IPS-NIHi7 (cell line): Measurements from ENCODE around the gene IQGAP1.
A peak's percentile ranks its signal among the peaks of the same experiment; 100 is the strongest.
"Not testable (repeated sequence)": the region's sequence is repeated elsewhere in the genome, so short reads cannot be mapped to it uniquely, and the experiment has no call there.

Source experiments
- DNase-seq: peaks from one replicate; pipeline ENCODE4 v3.0.0; 2012; ENCODE audit warnings: mixed read lengths; ENCODE audit errors: extremely low spot score

The IQGAP1 gene

DNA sequence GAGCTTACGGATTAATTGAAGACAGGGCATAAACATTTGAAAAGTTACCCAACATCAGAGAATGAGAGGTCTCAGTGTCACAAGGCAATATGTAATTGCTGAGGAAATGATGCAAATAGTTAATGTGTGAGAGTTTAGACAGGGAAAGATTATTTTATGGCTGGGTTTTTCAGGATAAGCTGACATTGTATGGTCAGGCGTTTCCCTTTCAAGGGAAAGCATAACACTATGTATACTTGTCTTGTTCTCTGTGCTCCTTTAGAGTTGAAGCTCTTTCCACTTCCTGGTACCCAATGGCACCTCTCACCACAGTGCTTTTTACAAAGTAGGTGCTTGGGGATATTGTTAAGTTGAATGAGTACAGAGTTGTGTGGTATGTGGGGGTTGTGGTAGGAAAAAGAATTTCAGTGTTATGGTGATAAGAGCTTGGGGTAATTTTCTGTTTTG lies 19.9 kb downstream of the IQGAP1 start:
- no peak for DNase-seq

DNA sequence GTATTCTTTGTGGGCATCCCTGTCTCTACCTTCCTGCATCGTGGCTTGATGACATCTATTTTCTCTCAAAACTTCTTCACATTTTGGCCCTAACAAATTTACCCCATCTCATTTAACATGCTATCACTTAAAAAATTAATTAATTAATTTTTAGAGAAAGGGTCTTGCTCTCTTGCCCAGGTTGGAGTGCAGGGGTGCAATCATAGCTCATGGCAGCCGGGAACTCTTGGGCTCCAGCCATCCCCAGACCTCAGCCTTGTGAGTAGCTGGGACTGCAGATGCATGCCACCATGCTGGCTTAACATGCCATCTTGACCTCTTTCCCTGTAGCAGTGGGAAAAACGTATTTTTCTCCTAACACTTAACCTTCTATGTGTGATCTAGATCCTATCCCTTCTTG lies 20.6 kb downstream of the IQGAP1 start:
- no peak for DNase-seq

DNA sequence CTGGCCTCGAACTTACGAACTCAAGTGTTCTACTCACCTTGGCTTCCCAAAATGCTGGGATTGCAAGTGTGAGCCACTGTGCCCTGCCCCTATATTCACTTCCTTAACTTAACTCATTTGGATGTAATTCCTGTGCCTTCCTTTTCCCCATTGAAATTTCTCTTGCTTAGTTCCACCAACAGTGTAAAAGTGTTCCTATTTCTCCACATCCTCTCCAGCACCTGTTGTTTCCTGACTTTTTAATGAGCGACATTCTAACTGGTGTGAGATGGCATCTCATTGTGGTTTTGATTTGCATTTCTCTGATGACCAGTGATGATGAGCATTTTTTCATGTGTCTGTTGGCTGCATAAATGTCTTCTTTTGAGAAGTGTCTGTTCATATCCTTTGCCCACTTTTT lies 21.5 kb downstream of the IQGAP1 start:
- DNase-seq, result not testable (repeated sequence)

DNA sequence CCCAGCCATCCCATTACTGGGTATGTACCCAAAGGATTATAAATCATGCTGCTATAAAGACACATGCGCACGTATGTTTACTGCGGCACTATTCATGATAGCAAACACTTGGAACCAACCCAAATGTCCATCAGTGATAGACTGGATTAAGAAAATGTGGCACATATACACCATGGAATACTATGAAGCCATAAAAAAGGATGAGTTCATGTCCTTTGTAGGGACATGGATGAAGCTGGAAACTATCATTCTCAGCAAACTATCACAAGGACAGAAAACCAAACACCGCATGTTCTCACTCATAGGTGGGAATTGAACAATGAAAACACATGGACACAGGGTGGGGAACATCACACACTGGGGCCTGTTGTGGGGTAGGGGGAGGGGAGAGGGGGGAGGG lies 22.3 kb downstream of the IQGAP1 start:
- not testable (repeated sequence) for DNase-seq

DNA sequence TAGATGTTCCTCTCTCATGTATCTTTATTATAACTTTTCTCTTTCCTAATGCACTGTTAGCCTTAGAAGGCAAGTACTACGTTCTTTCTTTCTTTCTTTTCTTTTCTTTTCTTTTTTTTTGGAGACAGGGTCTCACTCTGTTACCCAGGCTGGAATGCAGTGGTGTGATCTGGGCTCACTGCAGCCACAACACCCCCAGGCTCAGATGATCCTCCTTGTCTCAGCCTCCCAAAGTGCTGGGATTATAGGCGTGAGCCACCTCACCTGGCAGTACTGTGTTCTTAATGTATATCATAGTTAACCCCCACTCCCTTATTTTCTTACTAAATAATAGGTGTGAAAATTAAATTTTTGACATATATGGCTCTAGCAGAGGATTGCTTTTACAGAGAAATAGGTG lies 23.1 kb downstream of the IQGAP1 start:
- no peak for DNase-seq

DNA sequence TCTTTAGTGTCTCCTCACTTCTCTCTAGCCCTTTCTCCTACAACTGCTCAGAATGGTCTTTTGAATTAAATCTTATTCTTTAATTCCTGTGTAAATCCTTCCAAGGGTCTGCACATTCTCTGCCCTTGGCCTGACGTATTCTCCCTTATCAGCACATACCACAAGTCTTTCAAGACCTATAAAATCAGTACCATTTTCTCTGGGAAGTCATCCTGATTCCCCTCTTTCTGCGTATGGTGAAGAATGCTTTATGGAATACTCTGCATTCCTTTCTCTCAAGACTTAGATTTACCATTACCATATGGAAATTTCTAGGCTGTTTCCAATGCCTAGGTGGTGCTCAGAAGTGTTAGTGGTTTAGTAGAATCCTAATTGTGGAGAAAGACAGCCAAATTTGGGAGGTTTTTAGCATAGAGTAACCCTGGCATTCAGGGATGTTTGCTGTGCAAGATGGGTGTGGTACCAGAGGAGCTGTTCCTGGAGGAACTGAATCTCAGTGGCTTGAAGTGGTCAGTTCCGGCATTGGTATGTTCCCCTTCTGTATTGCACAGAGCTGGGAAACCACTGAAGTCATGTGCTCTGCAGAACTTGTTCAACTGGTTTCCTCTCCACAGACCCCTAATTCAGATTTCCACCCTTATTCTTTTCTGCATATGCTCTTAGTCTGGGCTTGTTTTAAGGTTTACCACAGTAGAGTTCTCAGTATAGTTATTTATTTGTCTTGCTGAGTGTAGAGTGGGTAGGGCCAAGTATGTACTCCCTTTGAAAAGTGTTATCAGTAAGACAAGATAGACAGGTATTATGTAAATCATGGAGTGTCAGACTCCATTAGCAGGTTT lies 24.5 kb downstream of the IQGAP1 start:
- peak; percentile 24 for DNase-seq

DNA sequence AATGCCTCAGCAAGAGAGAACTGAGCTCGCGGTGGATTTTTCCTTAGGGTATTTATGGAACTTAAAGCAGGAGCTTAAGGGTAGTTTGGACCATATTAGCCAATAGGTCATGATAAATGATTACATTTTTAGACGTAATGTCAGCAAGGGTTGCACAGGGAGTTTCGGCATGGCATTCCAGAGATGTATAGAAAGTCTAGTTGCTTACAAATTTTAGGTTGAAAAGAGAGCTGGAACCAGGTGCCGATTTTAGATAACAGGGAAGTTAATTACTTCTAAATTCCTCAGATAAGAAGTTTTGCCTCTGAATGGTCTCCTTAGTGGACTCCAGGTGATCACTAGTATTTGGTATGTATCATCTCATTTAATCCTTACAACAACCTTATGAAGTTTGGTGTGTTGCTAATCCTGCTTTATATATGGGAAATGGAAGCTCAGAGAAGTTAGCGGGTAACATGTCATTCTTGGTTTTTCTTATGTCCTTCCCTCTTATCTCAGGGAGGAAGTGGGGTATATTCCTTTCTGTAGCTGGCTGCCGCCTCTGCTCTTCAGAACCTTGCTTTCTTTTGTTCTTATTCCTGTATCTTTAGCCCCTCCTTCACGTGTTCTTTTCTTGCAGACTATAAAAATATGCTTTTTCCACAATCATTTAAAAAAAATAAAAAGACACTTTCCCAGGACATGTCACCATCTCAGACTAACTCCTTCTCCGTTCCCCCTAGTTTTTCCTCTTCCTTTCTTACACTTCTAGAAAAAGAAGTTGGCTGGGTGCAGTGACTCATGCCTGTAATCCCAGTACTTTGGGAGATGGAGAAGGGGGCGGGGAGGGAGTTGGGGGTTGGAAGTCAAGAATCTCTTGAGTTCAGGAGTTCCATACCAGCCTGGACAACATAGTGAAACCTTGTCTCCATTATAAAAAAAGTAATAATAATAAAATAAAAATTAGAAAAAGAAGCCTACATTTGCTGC lies 25.7 kb downstream of the IQGAP1 start:
- DNase-seq, result no peak

DNA sequence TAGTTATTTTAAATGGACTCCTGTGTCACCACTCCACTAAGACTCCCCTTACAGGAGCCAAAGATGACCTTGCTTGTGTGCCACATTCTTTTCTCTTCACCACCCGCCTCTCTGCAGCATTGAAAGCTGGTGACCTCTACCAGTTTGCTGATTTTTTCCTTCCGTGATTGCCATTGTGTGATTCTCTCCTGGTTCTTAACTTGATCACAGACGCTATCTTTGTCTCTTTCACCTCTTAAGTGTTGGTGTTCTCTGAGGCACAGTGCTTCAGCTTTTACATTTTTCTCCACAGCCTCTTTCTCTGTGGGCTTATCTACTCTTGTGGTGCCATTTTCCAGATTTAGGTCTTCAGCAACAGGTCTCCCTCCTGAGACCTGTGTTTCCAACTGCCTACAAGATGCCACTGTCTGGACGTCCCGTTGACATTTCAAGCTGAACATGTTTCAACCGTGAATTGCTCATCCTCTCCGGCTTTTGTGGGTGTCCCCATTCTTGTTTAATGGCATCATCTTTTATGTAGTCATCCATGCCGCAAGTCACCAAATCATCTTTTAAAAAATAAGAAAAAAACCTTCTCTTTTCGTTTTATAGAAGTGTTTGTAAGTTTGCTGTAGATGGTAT lies 26.5 kb downstream of the IQGAP1 start:
- no peak for DNase-seq

DNA sequence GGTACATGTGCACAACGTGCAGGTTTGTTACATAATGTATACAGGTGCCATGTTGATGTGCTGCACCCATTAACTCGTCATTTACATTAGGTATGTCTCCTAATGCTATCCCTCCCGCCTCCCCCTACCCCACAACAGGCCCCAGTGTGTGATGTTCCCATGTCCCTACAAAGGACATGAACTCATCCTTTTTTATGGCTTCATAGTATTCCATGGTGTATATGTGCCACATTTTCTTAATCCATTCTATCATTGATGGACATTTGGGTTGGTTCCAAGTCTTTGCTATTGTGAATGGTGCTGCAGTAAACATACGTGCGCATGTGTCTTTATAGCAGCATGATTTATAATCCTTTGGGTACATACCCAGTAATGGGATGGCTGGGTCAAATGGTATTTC lies 28.0 kb downstream of the IQGAP1 start:
- DNase-seq, result not testable (repeated sequence)

DNA sequence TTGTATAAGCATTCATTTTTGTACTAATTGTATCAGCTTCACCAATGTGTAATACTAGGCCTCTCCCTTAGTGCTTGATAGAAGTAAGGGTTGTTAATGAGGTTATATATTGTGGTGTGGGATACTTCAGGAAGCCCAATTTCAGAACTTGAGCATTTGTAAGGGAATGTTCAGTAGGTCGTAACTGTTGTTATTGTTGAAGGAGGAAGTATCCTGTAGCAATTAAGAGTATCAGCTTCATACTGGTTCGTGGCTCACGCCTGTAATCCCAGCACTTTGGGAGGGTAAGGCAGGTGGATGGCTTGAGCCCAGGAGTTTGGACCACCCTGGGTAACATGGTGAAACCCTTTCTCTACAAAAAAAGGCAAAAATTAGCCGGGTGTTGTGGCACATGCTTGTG lies 30.6 kb downstream of the IQGAP1 start:
- no peak for DNase-seq

DNA sequence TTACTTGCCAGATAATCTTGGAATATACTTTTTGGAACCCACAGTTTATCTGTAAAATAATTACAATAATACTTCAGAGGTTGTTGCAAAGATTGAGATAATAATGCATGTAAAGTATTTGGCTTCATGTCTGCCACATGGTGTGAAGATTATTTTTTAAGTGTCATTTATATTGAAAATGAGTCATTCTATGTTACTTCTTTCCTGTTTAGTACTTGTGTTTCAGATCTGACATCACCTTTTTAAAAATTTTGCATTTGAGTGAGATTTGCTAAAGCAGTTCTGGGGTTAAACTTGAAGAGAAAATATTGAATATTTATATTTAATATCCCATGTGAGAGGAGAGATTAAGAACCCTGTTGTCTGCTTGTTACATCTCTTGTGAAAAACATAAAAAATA lies 31.2 kb downstream of the IQGAP1 start:
- DNase-seq, result no peak

DNA sequence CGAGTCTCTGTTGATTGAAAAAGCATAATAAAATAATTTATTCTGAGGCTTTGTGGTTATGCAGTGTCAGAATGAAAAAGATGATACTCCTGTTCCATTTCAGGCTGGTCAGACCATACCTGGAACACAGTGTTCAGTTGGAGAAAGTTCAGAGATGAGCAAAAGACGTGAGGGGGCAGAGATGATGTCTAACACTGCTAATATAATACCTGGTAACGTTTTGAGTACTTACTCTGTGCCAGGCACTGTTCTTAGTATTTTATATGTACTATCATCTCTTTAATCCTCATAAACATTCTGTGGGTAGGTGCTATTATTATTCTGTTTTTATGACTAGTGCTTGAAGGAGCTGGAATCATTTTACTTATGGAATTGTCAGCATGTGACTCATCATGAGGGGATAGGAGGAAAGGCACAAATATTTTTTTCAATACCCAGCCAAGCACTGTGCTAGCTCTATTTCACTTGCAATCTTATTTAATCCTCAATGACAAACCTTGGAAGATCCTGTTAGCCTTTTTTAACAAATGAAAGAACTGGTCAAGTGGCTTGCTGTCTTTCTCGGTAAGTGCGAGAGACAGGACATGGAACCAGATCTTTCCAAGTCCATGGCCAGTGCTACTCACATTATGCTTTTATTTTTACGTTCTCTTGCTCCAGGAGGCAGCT lies 31.8 kb downstream of the IQGAP1 start:
- DNase-seq, result no peak

DNA sequence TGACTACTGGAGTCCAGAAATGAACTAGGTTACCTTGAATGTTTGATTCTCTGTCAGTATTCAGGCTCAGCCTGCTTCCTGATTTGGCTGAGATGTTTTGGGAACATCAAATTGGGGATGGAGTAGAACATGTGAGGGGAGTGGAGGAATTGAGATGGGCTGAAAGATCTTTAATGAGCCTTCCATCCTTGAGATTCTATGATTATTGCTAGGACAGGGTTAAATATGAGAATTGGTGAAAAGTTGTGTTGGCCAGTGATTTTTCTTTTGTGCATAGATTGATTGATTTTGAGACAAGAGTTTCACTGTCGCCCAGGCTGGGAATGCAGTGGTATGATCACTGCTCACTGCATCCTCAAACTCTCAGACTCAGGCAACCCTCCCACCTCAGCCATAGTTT lies 32.4 kb downstream of the IQGAP1 start:
- no peak for DNase-seq

DNA sequence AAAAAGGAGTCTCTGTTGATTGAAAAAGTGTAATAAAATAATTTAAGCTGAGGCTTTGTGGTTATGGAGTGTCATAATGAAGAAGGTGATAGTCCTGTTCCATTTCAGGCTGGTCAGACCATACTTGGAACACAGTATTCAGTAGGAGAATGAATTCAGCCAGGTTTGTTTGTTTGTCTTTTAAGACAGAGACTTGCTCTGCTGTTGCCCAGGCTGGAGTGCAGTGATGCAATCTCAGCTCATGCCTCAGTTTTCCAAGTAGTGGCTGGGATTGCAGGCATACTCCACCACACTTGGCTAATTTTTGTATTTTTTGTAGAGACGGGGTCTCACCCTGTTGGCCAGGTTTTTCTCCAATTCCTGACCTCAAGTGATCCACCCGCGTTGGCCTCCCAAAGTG lies 33.5 kb downstream of the IQGAP1 start:
- DNase-seq, result no peak

DNA sequence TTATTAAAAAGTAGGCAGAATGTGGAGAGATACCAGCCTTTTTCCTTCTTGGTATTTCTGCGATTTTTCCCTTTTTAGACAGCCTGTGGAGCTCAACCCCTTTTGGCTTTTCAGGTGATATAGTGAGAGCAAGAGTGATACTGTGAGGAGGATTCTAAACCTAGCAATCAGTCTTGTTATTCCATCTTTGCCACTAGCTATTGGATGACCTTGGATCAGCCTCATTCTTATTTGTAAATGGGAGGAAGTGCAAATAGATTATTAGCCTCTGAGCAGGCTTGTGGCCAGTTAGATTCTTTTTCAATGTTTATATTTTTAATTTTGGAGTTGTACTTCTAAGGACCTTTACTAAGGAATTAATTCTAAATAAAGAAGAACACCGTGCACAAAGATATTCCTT lies 34.0 kb downstream of the IQGAP1 start:
- no peak for DNase-seq

DNA sequence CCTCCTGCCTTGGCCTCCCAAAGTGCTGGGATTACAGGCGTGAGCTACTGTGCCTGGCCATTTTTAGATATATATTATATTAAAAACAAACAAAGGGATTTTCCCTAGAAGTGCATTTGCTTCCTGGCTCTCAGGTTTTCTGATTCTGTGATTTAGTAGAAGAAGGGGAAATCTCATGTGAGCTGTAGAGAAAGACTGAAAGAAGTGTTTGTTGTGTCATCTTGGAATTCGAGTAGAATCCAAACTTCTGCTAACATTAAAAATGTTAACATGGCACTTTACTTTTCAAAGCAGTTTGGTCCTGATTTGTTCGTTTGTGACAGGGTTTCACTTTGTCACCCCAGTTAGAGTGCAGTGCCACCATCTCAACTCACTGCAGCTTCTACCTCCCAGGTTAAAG lies 34.9 kb downstream of the IQGAP1 start:
- no peak for DNase-seq

DNA sequence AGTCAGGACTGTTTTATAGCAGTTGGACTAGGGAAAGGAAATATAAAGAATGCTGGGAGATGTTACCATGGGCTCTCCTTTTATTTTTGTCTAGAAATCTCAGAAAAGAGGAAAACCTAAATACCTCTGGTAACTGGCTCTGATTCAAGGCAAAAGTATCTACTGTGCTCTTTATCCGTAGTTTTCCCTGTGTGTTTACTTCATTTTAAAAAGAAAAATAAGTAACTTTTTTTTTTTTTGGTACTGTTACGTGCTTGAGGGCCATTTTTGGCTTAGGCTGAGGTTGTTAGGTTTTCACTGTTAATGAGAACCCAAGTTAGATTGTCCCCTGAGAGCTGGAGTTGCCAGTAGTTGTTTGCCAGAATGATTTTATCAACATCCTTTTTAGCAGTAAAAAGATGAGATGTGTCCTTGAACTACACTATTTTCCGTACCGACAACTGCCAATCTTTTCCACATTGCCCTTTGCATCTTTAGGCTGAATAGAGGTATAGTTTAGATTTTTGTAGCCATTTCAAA lies 35.8 kb downstream of the IQGAP1 start:
- DNase-seq, result no peak

DNA sequence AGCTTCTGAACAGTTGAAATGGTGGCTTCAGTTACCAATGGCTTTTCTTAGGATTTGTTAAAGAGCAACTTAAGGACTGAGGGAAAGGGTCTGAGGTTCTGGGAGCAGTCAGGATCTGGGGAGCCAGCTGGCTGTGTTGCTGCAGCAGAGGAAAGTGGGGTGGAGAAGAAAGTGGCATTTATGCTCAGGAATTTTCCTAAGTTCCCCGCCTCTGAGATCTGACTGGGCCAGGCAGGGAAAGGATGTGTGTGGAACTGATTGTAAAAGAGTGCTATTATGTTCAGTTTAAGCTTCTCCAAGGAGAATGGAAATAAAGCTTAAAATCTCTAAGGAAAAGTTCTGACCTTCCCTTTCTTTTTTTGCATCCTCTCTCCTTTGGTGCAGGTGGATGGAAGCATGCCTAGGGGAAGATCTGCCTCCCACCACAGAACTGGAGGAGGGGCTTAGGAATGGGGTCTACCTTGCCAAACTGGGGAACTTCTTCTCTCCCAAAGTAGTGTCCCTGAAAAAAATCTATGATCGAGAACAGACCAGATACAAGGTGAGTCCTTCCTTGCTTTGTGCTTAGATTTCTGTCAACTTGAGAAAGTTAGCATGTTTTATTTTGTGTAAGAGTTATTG lies 37.8 kb downstream of the IQGAP1 start:
- peak; percentile 26 for DNase-seq

DNA sequence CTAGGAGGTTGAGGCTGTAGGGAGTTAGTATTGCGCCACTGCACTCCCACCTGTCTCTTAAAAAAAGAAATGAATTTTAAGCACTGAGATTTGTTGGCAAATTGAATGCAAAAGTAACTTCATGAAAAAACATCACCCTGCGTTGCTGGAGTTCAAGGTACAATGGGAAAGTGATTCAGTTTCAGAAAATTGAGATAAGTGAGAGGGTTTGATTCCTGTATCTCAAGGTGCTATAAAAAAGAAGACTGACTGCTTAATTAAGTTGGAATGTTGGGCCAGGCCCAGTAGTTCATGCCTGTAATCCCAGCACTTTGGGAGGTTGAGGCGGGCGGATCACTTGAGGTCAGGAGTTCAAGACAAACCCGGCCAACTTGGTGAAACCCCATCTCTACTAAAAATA lies 39.1 kb downstream of the IQGAP1 start:
- no peak for DNase-seq

DNA sequence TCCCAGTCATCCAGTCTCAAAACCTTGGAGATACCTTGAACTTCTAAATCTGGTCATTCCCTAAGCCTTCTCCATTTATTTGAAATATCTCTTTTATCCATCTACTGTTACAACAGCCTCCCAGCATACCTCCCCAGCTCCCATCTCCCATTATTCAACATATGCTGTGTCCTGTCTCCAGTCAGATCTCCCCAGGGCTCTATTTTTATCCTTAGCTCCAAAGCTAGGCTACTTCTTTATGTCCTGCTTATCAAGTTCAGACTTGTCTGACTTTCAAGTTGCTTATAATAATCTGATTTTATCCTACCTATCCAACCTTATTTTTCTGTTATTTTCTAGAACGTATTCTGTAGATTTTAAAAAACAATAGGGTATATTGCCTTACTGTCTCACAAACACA lies 44.2 kb downstream of the IQGAP1 start:
- no peak for DNase-seq
